ENCODE data around the gene MAGEB3. TPM values are rescaled to one million over a fixed set of nuclear protein-coding genes. Genes with fewer than 3 reads are reported as not detected.

MAGEB3 gene
- total and polyA plus RNA-seq, 9 donors = not detected

DNA sequence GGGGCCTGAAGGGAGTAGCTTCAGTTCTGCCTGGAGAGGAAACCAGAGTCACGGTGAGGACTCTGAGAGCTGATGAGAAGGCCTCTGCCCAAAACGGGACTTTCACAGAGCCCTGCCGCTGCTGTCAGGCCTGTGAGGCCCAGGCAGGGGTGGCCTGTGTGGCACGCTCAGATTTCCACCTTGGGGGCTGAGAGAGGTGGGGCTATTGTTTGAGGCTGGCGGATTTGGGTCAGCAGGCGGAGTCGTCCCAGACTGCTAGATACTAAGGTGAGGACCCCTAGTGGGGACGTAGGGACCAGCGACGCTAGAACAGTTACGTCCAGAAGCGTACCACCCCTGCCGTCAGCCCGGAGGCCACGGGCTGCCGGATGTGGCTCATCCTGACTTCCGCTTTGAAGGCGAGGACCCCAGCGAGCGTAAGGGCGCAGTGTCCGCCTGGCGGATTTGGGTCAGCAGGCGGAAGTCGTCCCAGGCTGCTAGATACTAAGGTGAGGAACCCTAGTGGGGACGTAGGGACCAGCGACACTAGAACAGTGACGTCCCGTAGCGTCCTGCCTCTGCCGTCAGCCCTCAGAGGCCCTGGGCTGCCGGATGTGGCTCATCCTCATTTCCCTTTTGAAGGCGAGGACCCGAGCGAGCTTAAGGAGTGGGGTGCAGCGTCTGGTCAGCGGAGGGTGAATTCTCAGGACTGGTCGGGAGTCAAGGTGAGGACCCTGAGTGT is 16.5 kb downstream of the MAGEB3 start, which contains the start of gene MAGEB1:
Gene MAGEB1 (plus strand): TSS at position 378 of the 721 bp plus-strand sequence. CDS start 3,348 bp downstream, outside the sequence.
- no peaks in the 10 kb centered on the region for H3K4me1 ChIP-seq (ENCODE audit: insufficient read depth)
- no peaks in the 10 kb centered on the region for H3K36me3 ChIP-seq
- DNase-seq = no peak
- 80 to 85% (median 82%) methylated on average over 38 of the region's 38 CpGs for WGBS, 3 donors
- H3K9me3 ChIP-seq = no peaks in the 10 kb centered on the region
- H3K27ac ChIP-seq = no peak within 1 kb of the TSS
- H3K4me3 ChIP-seq = no peak within 1 kb of the TSS
- intact Hi-C loops (cut with DNase I) = no loop called here
- H3K27me3 ChIP-seq = no peaks in the 10 kb centered on the region
- TF ChIP-seq POLR2A (IDR thresholded peaks at IDR 0.05) = no peak
- TF ChIP-seq, protein P1, sequence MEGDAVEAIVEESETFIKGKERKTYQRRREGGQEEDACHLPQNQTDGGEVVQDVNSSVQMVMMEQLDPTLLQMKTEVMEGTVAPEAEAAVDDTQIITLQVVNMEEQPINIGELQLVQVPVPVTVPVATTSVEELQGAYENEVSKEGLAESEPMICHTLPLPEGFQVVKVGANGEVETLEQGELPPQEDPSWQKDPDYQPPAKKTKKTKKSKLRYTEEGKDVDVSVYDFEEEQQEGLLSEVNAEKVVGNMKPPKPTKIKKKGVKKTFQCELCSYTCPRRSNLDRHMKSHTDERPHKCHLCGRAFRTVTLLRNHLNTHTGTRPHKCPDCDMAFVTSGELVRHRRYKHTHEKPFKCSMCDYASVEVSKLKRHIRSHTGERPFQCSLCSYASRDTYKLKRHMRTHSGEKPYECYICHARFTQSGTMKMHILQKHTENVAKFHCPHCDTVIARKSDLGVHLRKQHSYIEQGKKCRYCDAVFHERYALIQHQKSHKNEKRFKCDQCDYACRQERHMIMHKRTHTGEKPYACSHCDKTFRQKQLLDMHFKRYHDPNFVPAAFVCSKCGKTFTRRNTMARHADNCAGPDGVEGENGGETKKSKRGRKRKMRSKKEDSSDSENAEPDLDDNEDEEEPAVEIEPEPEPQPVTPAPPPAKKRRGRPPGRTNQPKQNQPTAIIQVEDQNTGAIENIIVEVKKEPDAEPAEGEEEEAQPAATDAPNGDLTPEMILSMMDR (IDR thresholded peaks at IDR 0.05) = no peak
- no peak for TF ChIP-seq EP300 (IDR thresholded peaks at IDR 0.05)

GRCh38 chrX:30248854-30249253 is 18.4 kb downstream of the MAGEB3 start:
- H3K4me3 ChIP-seq = no peak overlapping the region
- TF ChIP-seq, protein P1 (IDR thresholded peaks at IDR 0.05) = no peak
- no peak for TF ChIP-seq POLR2A (IDR thresholded peaks at IDR 0.05)
- no peaks in the 10 kb centered on the region for H3K27me3 ChIP-seq
- intact Hi-C loops (cut with DNase I) = no loop called here
- H3K27ac ChIP-seq = no peak overlapping the region
- WGBS, 3 donors = 63 to 69% (median 63%) methylated on average over 4 of the region's 4 CpGs
- no peak for DNase-seq
- no peaks in the 10 kb centered on the region for H3K36me3 ChIP-seq
- H3K9me3 ChIP-seq = no peaks in the 10 kb centered on the region
- no peaks in the 10 kb centered on the region for H3K4me1 ChIP-seq (ENCODE audit: insufficient read depth)

- WGBS, 3 donors = 82 to 85% (median 83%) methylated on average over 1 of the region's 1 CpG
- Histone ChIP-seq H3K27me3 (no peaks in the 10 kb centered on the region), H3K9me3 (no peaks in the 10 kb centered on the region), H3K27ac (no peak overlapping the region), H3K4me1 (ENCODE audit: insufficient read depth) (no peaks in the 10 kb centered on the region), H3K36me3 (no peaks in the 10 kb centered on the region), H3K4me3 (no peak overlapping the region)
- TF ChIP-seq, protein P1 (IDR thresholded peaks at IDR 0.05) = no peak
- TF ChIP-seq POLR2A (IDR thresholded peaks at IDR 0.05) = no peak
- TF ChIP-seq EP300 (IDR thresholded peaks at IDR 0.05) = no peak
- no peak for DNase-seq
- intact Hi-C loops (cut with DNase I) = no loop called here
Measured at GRCh38 chrX:30253257-30253656, 22.8 kb downstream of the MAGEB3 start.

GRCh38 chrX:30259927-30260326 is 29.5 kb downstream of the MAGEB3 start:
- H3K4me3 ChIP-seq = no peak overlapping the region
- WGBS, 3 donors = 75 to 81% (median 79%) methylated on average over 2 of the region's 2 CpGs
- H3K36me3 ChIP-seq = no peaks in the 10 kb centered on the region
- H3K27ac ChIP-seq = no peak overlapping the region
- H3K4me1 ChIP-seq (ENCODE audit: insufficient read depth) = no peaks in the 10 kb centered on the region
- H3K27me3 ChIP-seq = no peaks in the 10 kb centered on the region
- intact Hi-C loops (cut with DNase I) = no loop called here
- H3K9me3 ChIP-seq = no peaks in the 10 kb centered on the region
- TF ChIP-seq, protein P1 (IDR thresholded peaks at IDR 0.05) = no peak
- TF ChIP-seq EP300 (IDR thresholded peaks at IDR 0.05) (no peak), POLR2A (IDR thresholded peaks at IDR 0.05) (no peak)
- no peak for DNase-seq
